Measurements from ENCODE around the gene MAP3K14. TPM values are rescaled to one million over a fixed set of nuclear protein-coding genes. Genes with fewer than 3 reads are reported as not detected.

Gene MAP3K14
- total RNA-seq, 1 donor from 2014 or later: 5.2 TPM

DNA sequence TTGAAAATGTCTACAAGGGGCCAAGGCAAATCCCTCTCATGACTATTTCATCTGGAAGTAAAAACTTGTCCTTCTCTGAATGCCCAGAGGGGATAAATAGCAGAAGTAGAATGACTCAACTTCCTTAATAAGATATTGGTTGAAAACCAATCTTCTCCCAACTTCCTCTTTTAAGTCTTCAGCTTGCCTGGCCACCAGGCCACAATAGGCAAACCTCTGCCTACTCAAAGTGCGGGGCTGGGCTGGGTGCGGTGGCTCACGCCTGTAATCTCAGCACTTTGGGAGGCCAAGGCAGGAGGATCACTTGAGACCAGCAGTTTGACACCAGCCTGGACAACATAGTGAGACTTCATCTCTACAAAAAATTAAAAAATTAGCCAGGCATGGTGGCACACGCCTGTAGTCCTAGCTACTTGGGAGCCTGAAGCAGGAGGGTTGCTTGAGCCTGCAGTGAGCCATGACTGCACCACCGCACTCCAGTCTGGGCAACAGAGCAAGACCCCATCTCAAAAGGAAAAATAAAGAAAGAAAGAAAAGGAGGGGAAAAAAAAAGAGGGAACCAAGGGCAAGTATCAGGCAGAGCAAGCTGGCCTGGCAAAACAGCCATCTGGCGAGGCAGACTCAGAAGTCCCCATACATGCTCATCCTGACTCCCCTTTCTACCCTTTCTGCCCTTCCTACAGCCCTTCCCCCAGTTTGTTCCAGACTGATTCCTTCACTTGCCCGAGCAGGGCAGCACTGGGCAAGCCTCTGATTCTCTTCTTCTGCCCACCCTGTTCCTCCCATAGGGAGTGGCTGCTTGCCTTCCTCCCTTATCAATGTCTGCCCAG lies 20.6 kb downstream of the MAP3K14 start:
- Mint-ChIP-seq H3K9me3 (ENCODE audit: unreplicated experiment) (no peaks in the 10 kb centered on the region), H3K36me3 (ENCODE audit: low read depth, unreplicated experiment) (no peaks in the 10 kb centered on the region), H3K27ac (ENCODE audit: unreplicated experiment) (no peak overlapping the region), H3K4me1 (ENCODE audit: unreplicated experiment) (peaks cover 6% of the 10 kb centered on the region), H3K4me3 (ENCODE audit: unreplicated experiment) (no peak overlapping the region), H3K27me3 (ENCODE audit: unreplicated experiment) (peaks cover 5% of the 10 kb centered on the region)
- TF ChIP-seq, protein P1, sequence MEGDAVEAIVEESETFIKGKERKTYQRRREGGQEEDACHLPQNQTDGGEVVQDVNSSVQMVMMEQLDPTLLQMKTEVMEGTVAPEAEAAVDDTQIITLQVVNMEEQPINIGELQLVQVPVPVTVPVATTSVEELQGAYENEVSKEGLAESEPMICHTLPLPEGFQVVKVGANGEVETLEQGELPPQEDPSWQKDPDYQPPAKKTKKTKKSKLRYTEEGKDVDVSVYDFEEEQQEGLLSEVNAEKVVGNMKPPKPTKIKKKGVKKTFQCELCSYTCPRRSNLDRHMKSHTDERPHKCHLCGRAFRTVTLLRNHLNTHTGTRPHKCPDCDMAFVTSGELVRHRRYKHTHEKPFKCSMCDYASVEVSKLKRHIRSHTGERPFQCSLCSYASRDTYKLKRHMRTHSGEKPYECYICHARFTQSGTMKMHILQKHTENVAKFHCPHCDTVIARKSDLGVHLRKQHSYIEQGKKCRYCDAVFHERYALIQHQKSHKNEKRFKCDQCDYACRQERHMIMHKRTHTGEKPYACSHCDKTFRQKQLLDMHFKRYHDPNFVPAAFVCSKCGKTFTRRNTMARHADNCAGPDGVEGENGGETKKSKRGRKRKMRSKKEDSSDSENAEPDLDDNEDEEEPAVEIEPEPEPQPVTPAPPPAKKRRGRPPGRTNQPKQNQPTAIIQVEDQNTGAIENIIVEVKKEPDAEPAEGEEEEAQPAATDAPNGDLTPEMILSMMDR (IDR thresholded peaks at IDR 0.05; ENCODE audit: unreplicated experiment): no peak
- DNase-seq (ENCODE audit: low spot score): no peak

DNA sequence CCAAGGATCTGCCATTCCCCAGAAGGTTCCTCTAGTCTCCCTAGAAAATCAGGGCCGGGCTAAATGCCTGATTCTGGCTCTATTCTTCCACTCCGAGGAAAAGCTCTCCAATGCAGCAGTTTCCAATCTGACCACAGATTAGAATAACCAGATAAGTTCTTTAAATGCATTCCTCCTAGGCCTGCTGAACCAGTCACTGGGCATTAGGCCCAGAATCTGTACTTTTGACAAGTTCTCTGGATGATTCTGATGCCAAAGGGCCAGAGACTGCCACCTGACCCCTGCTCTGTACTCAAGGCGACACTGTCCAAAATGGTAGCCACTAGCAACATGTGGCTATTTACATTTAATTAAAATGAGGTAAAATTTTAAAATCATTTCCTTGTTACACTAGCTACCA lies 22.3 kb downstream of the MAP3K14 start:
- no peak overlapping the region for H3K4me3 Mint-ChIP-seq (ENCODE audit: unreplicated experiment)
- peaks cover 5% of the 10 kb centered on the region for H3K27me3 Mint-ChIP-seq (ENCODE audit: unreplicated experiment)
- no peak for DNase-seq (ENCODE audit: low spot score)
- peaks cover 2% of the 10 kb centered on the region for H3K4me1 Mint-ChIP-seq (ENCODE audit: unreplicated experiment)
- TF ChIP-seq, protein P1 (IDR thresholded peaks at IDR 0.05; ENCODE audit: unreplicated experiment): no peak
- H3K36me3 Mint-ChIP-seq (ENCODE audit: low read depth, unreplicated experiment): no peaks in the 10 kb centered on the region
- no peak overlapping the region for H3K27ac Mint-ChIP-seq (ENCODE audit: unreplicated experiment)
- H3K9me3 Mint-ChIP-seq (ENCODE audit: unreplicated experiment): no peaks in the 10 kb centered on the region

DNA sequence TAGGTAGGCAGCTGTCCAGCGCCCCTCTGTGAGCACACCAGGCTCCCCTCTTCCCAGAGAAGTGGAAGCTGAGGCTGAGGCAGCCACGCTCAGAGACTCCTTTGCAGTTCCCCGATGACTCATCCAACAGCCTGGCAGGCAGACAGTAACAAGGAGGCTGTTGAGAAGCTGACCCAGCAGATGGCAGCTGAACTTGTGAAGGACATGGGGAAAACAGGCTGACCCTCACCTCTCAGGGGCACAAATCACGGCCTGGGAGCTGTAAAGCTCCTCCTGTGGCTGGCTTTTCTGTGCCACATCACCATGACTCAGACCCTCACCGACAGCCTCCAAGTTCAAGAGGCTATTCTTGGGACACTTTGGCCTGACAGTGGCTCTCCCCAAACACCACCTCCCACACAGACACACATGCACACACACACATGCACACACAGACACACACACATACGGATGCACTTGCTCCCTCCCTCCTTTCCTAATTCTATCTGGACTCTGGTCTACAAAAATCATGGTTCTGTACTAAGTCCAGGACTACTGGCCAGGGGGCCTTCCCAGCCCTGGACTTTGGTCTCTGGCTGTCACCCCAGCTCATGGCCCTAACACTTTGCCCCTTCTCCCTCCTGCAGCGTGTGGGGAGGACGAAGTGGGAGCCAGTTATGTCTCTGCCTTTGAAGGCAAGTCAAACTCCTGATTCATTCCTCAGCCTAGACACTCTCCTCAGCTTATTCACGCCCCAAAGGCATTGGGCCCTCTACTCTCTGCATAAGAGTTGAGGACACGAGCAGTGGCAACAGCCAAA lies 23.2 kb downstream of the MAP3K14 start:
- H3K9me3 Mint-ChIP-seq (ENCODE audit: unreplicated experiment): no peaks in the 10 kb centered on the region
- no peak for DNase-seq (ENCODE audit: low spot score)
- H3K4me3 Mint-ChIP-seq (ENCODE audit: unreplicated experiment): no peak overlapping the region
- H3K36me3 Mint-ChIP-seq (ENCODE audit: low read depth, unreplicated experiment): no peaks in the 10 kb centered on the region
- H3K4me1 Mint-ChIP-seq (ENCODE audit: unreplicated experiment): no peaks in the 10 kb centered on the region
- H3K27ac Mint-ChIP-seq (ENCODE audit: unreplicated experiment): no peak overlapping the region
- H3K27me3 Mint-ChIP-seq (ENCODE audit: unreplicated experiment): peaks cover 5% of the 10 kb centered on the region
- TF ChIP-seq, protein P1 (IDR thresholded peaks at IDR 0.05; ENCODE audit: unreplicated experiment): no peak

DNA sequence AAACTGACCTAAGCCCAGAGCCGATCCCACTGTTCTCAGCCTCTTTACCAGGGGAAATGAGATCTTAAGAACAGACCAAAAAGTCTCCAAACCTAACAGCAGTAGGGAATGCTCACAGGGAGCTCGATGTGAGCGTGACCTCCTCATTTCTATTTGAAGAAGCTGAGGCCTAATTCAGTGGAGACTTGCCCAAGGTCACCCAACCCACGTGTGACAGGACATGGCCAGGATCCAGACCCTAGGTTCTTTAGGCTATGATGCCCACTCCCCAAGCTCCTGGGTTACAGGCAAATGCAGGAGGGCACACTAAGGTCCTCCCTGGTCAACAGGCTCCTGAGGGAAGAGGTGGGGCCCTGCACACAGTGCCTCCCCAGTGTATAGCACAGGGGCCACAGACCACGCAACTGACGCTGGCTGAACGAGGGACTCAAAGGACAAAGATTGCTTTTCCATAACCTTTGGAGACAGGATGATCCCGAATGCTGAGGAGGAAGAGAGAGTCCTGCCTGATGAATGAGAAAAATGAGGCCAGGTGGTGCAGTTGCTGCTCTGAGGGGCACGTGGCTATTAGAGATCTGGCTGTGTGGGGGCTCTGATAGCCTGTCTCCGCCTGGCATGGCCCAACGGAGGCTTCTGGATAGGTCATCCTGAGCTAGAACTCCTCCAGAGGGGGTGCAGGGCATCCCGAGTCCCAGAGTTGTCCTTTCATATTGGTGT lies 24.0 kb downstream of the MAP3K14 start:
- TF ChIP-seq, protein P1 (IDR thresholded peaks at IDR 0.05; ENCODE audit: unreplicated experiment): no peak
- Mint-ChIP-seq H3K4me1 (ENCODE audit: unreplicated experiment) (no peaks in the 10 kb centered on the region), H3K27me3 (ENCODE audit: unreplicated experiment) (peaks cover 4% of the 10 kb centered on the region), H3K9me3 (ENCODE audit: unreplicated experiment) (no peaks in the 10 kb centered on the region), H3K36me3 (ENCODE audit: low read depth, unreplicated experiment) (no peaks in the 10 kb centered on the region), H3K4me3 (ENCODE audit: unreplicated experiment) (no peak overlapping the region), H3K27ac (ENCODE audit: unreplicated experiment) (no peak overlapping the region)
- DNase-seq (ENCODE audit: low spot score): no peak

All from endothelial cell (in vitro differentiated cells).